Islet of Langerhans (tissue), 1 donor: ENCODE results near the gene MTX1.

Source experiments
- FAIRE-seq: peaks from one replicate; lab custom pipeline; 2011; peaks lifted over from hg19 to GRCh38; lab: Jason Lieb, UNC

Gene MTX1

GRCh38 chr1:155174324-155175280 lies 33.9 kb upstream of the MTX1 start:
- FAIRE-seq, result no peak

GRCh38 chr1:155175281-155175926 lies 33.1 kb upstream of the MTX1 start:
- no peak for FAIRE-seq

- no peak for FAIRE-seq
These were observed 32.5 kb upstream of the MTX1 start for GRCh38 chr1:155175927-155176371.

- FAIRE-seq, result peak; percentile 61
These were observed 31.9 kb upstream of the MTX1 start for GRCh38 chr1:155176544-155177071.

GRCh38 chr1:155177192-155177917 lies 31.1 kb upstream of the MTX1 start:
- FAIRE-seq, result no peak

- no peak for FAIRE-seq
These were observed 30.6 kb upstream of the MTX1 start for GRCh38 chr1:155177918-155178281.

- FAIRE-seq, result no peak
These were observed 29.9 kb upstream of the MTX1 start for GRCh38 chr1:155178441-155179111.

GRCh38 chr1:155179112-155180031 lies 29.1 kb upstream of the MTX1 start:
- FAIRE-seq, result no peak

GRCh38 chr1:155181371-155182051 lies 27.0 kb upstream of the MTX1 start:
- FAIRE-seq, result no peak

- no peak for FAIRE-seq
These were observed 26.4 kb upstream of the MTX1 start for GRCh38 chr1:155182052-155182550.

- no peak for FAIRE-seq
These were observed 24.7 kb upstream of the MTX1 start for GRCh38 chr1:155183775-155184221.

- FAIRE-seq, result no peak
These were observed 24.1 kb upstream of the MTX1 start for GRCh38 chr1:155184351-155184811.

- FAIRE-seq, result no peak
These were observed 23.4 kb upstream of the MTX1 start for GRCh38 chr1:155184835-155185782.

GRCh38 chr1:155185783-155186066 lies 22.8 kb upstream of the MTX1 start:
- no peak for FAIRE-seq

GRCh38 chr1:155186067-155186793 lies 22.3 kb upstream of the MTX1 start:
- FAIRE-seq, result no peak

- FAIRE-seq, result no peak
These were observed 21.6 kb upstream of the MTX1 start for GRCh38 chr1:155186794-155187455.

GRCh38 chr1:155187456-155187891 lies 21.0 kb upstream of the MTX1 start:
- FAIRE-seq, result no peak

GRCh38 chr1:155188268-155188667 lies 20.2 kb upstream of the MTX1 start:
- no peak for FAIRE-seq
